ENCODE results near the gene IER5.
"Not testable (repeated sequence)": the region's sequence is repeated elsewhere in the genome, so short reads cannot be mapped to it uniquely, and the experiment has no call there.

The IER5 gene

DNA sequence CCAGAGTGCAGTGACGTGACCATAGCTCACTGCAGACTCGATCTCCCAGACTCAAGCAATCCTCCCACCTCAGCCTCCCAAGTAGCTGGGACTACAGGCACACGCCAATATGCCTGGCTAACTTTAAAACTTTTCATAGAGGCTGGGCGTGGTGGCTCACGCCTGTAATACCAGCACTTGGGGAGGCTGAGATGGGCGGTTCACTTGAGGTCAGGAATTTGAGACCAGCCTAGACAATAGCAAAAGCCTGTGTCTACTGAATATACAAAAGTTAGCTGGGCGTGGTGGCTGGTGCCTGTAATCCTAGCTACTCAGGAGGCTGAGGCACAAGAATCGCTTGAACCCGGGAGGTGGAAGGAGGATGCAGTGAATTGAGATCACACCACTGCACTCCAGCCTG, 27.5 kb downstream of the IER5 start:
- DNase-seq (ENCODE audit: low read depth), result not testable (repeated sequence)

DNA sequence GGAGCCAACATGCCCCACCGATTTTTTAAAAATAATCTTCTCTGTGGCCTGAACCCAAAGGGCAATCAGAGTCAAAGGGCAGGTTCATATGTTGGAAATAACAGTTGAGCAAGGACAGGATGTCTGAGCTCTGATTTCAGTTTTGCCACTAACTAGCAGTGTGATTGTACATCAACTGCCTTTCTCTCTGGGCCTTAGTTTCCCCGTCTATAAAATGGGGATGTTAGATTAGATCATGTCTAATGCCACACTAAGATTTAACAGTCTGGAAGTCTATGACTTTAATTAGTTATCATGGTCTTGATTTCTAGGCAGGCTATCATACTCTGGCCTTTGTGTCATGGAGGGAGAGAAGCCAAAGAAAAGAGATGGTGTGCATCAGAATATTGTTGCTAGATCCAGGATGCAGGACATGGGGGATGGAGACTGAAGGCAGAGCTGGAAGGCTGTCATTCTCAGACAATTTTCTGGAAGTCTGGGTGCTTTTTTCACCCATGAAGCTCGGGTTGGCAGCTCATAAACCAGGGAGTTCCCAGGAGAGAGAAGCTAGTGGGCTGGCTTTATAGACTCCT, 28.4 kb downstream of the IER5 start:
- DNase-seq (ENCODE audit: low read depth), result no peak

DNA sequence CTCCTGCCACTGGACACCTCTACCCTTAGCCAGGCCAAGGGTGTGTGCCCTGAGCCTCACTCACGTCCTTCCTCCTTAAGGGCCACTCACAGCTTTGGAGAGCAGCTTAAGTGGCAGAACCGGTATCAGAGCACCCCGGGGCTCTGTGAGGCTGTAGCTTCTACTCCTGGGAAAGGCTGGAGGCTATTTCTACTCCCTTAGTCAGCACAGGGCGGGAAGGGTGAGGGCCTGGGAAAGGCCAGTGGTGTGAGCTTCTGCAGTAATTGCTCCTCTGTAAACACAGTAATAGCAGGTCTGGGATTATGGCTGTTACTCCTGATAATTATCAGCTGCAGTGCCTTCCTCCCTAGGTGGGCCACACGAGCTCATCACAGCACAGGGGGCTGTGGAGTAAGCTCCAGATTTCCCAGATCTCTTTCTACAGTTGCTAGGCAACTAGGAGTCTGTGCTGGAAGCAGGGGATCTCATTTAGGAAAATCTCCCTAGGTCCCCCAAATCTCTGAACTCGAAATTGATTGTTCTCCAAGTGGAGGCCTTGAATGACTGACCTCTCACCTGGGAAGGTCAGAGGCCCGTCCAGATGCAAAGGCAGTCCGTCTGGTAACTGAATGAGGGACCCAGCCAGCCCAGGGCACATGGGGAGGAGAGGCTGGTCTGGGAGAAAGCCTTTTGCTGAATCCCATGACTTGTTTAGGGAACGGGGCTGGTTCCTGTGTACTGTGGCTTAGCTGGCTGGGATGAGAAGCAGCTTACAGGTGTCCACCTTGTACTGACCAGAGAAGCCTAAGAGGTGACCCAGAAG, 29.3 kb downstream of the IER5 start:
- peak; percentile 41 for DNase-seq (ENCODE audit: low read depth)

DNA sequence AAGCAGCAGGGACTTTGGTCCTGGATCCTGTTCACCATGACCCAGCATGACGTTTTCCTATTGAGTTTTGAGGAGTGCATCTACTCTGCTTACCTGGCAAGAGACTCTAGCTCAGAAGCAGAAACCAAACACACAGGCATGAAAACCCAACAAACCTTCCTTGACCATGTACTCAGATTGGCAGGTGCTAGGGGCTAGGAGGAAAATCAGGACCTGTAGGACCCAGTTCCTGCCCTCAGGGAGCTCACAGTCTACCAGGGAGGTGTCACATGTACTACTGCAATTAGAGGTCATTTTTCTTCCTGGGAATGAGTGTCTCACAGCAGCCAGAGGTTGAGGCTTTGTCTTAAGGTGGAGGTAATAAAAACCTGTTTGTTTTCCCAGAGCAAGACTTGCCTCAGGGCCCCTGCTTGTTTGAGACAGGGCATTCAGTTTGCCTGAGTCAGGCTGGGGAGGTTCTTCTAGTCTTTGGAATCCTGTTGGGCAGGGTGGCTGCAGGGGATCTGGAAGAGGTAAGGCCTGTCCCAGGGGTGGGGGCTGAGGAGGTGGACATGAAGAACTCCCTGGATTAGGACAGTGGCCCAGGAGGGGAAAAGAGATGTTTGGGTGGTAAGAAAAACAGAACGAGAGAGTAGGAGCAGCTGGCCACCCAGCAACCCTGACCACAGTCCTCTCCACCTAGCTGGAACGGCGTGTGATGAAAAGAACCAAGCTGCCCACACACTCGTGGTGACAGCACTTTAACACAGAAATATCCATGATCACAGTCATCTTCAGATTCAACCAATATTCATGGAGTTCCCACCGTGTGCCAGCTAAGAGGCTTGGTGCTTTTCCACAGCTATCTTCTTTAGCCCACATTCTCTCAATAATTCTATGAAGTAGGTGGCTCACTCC, 30.8 kb downstream of the IER5 start:
- DNase-seq (ENCODE audit: low read depth), result no peak

DNA sequence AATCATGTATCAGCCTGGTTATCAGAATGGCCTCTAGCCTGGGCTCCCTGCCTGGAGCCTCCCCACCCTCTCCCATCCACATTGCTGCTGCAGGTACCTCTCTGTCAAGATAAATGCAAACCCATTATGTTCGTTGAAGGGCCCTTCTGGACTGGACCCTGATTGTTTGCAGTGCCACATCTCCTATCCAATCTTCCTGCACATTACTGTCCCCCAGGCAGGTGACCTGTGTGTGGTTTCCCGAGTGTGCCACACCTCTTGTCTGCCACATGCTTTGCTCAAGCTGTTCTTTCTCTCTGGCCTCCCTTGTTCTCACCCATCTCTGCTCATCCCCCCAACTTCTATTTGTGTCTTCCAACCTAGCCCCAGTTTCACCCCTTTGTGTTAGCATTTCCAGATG, 32.4 kb downstream of the IER5 start:
- DNase-seq (ENCODE audit: low read depth), result no peak

DNA sequence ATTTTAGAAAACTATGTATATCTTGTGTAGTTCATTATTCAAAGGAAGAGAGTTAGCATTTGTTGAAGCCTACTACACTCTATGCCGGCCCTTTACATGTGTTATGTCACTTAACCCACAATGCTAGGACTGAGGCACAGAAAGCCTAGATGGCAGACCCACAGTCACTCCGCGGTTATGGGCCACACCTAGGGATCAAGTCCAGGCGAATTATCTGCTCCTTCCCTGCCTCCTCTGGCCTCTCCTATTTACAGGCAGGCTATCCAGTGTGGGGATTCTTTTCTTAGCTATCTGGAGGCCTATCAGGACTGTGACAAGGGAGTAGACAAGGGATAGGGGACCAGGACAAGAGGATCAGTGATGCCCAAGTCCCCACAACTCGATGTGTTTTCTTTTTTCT, 33.0 kb downstream of the IER5 start:
- DNase-seq (ENCODE audit: low read depth), result no peak

DNA sequence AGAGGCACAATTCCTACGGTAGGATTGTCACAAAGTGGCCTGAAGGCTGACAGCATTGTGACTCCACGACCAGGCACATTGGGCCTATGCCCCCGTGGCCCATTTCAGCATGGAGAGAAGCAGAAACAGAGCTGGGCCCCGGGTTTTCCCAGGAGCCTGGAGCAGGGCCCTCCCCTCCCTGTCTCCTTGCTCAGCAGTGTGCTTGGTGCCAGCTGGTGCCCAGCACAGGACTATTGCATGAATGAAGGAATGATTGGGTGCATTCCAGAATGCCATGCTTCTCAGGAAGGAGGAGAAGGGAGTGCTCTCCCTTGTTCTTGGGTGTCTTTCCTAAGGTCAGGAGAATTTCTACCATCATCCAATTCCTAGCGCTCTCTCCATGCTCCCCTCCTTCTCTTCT, 33.7 kb downstream of the IER5 start:
- peak; percentile 64 for DNase-seq (ENCODE audit: low read depth)

DNA sequence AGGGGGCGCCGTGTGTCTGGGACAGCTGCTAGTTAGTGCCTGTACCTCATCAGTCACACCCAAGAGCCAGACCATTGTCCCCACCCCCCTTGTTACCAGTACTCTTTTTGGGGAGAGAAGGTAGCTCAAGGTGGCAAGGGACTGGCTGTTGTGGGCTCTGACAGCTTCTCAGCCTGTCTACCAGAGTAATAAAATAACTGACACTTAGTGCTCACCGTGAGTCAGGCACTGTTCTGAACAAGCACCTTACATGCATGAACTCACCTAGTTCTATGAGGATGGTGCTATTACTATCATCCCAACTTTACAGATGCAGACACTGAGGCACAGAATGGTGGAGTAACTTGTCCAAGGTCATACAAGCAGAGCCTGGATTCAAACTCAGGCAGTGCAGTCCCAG, 34.7 kb downstream of the IER5 start:
- DNase-seq (ENCODE audit: low read depth), result no peak

DNA sequence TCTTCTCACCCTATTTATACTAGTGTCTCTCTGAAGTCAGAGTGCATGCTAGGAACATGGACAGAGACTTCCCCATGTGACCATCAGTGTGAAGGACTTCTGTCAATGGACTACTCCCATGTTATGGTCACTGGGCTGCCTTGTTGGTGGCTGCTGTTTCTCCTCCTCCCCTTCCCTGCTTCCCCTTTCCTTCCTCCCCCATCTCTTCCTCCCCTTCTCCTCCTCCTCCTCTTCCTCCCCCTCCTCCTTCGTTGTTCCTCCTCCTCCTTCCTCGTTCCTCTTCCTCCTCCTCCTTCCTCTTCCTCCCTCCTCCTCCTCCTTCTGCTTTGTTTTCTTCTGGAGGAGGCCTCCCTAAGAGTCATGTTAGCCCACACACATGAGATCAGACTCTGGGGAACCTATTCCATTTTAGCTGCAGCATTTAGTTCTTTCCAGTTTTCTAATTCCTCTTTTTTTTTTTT, 35.8 kb downstream of the IER5 start:
- no peak for DNase-seq (ENCODE audit: low read depth)

DNA sequence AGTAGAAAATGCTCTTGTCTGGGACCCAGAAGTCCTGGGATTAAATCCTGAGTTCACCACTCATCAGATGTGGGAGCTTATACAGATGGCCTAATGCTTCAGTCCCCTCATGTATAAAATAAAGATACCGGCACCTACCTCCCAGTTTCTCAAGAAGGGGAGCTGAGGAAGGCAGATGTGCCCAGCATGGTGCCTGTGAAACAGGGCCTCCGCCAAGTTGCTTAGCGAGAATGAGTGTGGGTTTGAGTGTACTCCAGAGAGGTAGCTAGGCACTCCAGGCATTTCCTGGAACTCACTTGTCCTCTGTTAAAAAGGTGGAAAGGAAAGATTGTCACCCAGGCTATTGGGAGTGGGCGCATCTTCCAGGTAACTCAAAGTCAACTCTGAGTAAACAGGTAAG, 37.8 kb downstream of the IER5 start:
- no peak for DNase-seq (ENCODE audit: low read depth)

DNA sequence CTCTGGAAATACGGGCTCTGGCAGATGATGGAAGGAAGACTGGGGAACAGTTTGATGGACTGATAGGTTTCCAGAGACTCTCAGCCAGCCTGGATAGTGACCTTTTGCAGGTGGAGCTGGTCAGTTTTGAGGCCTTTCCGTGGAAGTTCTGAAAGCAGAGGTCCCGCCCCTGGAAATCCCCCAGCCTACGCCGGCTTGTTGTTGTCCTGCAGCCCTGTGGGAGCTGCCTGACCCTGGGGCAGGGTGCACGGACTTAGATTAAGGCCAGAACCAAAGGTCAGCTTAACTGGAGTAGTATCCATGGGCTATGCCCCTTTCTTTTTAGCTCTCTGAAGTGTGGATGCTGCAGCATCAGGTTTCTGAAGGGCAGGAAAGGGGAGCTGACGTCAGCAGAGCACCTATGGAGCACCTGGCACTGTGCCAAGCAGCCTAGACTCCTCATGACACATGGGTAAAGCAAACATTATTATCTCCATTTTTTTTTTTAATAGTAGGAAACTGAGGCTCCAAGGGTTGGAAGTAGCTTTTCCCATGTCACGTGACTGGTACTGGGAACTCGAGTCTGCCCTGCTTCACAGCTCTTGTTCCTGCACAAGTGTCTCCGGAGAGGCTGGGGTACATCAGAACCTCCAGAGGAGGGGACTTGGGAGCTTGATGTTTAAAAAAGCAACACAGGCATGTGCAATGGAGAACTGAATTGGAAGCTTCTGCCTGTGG, 38.5 kb downstream of the IER5 start:
- DNase-seq (ENCODE audit: low read depth), result no peak

DNA sequence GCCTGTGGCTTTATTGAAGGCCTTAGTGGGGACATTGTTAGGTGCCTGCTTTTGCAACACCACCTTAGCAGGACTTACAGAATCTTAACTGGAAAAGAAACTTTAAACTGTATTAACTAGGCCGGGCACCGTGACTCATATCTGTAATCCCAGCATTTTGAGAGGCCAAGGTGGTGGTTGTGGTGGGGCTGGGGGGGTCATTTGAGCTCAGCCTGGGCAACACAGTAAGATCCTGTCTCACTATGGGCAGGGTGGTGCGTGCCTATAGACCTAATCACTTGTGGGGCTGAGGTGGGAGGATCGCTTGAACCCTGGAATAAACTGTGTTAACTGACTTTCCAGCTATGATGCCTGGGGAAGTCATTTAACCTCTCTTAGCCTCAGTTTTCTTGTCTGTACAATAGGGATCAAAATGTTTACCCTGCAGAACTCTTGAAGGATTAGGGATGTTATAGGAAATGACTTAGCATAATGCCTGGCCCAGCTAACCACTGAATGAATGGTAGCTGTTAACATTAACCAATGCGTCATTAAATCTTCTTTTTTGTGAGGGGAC, 39.5 kb downstream of the IER5 start:
- peak; percentile 65 for DNase-seq (ENCODE audit: low read depth)

DNA sequence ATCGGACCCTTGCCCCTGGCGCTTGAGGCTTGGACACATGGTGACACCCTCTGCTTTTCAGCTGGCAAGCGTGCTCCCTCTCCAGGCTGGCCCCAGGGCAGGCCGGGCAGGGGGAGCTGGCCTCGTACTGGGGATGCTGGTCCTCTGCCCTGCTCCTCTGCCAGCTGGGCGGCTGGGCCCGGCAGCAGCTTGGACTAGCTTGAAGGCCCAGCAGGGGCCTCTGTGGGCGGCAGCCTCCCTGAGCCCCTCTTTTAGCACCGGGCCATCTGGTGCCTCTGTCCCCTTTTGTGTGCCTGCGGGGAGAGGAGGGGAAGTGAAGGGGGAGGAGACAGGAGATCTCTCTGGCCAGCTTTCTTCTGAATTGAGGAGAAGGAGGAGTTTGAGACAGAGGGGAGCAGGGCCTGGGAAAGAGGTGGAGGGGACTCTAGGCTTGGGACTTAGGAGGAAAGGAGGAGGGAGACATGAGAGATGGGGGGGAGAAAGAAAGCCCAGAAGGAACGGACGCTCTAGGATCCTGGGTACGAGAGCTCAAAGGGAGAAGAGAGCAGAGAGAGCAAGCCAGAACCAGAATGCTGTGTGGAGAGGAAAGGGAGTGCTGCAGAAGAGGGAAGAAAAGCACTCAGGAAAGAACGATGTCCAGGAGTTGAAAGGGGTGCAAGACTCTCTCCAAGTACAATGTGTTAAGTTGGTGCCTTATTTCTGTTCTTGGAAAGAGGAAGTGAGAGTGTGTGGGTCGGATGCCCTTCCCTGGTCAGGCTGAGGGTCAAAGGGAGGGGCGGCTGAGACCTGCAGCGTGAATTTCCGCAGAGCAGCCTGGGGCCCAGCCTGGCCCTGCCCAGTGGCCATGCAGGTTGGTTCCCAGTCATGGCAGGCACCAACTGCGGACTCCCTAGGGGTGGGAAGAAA, 40.3 kb downstream of the IER5 start:
- DNase-seq (ENCODE audit: low read depth), result no peak

DNA sequence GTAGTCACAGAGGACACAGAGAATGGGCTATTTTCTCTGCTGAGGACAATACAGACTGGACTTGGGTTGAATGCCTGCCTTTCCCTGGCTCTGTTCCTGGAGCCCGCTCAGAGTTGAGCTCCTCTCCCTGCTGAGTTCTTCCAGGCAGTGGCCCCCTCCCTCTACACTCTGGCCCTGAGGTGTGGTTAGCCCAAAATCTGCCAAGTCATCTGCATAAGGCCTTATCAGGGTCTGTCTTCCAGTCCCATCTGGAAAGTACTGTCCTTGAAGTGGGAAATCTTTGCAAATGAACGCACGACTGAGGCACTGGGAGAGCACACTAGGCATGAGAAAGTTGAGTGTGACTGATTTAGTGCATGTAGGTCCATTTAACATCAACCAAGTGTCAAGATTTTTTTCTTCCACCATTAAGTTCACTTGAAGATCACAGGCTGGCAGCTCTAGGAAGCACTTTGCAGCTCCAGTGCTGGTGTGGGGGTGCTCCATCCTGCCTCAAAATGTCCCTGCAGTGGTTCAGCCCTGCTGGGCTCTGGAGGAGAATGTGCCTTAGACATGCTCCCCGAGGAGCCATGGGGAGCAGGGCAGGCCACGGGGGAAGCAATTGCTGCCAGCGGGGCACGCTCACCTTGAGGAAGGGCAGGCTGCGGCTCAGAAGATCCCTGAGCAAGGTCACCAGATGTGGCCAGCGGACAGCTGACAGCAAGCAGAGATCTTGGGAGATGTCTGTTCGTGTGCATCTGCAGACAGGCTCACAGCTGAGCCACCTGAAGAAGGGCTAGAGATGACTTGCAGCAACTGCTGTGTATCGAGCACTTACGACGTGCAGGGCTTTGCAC, 41.5 kb downstream of the IER5 start:
- no peak for DNase-seq (ENCODE audit: low read depth)

DNA sequence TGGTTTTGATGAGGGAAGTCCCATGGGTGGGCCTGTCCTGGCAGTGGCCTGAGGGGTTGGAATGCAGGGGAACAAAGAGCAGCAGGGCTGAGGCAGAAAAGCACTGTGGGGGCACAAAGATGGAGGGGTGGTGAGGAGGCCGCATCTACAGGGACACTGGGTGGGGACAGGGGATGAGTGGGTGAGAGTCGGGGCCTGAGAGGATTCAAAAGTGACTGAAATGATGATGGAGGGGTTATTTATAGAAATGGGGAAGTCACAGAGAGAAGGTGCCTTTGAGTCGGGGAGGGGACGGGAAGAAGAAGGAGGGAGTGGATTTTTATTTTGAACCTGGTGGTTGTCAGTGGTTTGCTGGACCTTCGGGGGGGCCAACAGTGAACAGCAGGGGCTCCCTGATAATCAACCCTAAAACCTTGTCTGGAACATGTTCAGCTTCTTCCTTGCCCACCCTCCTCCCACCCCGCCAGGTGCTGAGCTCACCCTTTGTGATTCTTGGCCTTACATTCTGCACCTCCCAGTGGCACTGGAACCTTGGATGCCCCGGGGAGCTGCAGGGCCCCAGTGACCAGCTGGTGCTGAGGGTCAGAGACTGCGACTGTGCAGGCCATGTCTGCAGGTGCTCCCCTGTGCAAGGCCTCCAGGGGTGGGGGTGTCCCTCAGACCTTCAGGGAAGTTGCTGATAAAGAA, 42.9 kb downstream of the IER5 start:
- DNase-seq (ENCODE audit: low read depth), result no peak

DNA sequence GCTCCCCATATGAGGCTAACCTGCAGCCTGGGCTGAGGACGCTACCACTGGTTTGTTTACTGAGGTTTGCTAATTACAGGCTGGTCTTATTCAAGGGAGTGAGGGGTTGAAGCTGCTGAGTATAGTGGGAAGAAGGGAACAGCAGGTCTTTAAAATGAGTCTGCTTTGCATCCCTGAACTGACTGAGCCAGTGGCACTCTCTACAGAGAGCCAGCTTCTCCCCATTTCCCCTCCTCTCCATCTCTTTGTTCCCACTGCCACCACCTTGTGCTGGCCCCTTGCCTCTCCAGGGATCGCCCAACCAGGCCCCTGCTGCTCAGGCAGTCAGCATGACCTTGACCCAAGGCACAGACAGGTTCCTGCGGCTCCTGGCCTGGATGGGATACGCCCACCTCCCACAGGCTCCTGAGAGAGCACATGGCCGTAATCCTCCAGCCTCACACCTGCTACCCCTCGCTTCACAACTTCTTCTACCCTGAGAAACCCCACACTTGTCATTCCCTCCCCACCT, 45.0 kb downstream of the IER5 start:
- no peak for DNase-seq (ENCODE audit: low read depth)

DNA sequence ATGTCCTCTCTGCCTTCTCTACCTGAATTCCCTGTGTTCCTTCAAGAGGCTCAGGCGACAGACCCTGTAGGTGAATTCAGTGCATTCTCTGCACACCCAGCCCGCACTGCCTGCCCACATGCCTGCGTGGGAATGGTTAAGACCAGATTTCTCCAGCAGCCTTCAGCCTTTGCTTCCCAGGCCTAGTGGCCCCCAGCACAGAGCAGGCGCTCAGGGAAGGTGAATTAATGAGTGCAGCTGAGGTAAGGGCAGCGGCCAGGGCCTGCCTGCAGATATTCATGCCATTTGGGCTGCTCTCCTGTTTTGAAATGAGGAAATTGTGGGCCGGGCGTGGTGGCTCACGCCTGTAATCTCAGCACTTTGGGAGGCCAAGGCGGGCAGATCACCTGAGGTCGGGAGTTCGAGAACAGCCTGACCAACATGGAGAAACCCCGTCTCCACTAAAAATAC, 45.5 kb downstream of the IER5 start:
- no peak for DNase-seq (ENCODE audit: low read depth)

DNA sequence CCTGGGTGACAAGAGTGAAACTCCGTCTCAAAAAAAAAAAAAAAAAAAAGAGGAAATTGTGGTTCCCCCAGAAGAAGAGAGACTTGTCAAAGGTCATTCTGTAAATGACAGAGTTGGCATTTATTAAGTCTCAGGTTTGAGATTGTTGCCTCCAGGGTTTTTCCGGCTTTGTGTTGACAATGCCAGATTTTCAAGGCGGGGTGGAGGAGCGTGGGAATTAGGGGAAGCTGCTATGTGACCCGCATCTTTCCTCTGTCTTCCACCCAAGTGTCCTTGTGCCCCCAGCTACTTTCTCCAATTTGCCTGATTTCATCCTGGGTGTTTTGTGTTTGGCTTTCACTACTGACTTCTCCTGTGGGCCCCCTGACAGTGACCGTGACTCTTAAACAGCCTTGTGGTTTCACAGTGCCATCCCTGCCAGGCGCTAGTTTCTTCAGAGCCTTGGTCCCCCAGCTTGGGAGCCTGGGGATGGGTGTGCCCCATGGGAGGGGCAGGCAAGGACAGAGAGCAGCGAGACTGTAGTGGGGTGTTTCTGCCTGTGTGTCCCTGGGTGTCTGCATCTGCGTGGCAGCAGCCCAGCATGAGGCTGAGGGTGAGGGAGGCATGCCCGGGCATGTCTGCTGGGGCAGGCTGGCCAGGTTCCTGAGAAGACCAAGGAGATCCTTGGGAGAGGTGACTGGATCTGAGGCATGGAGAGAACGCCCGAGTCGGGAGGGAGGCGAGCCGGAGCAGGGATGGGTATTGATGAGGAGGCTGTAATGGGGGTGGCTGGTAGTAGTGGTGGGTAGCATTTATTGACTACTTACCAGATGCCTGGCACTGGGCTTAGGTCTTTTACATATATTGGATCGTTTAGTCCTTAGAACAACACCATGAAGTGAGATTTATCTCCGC, 46.3 kb downstream of the IER5 start:
- peak; percentile 58 for DNase-seq (ENCODE audit: low read depth)
